H1 (cell line): ENCODE measurements around the gene EVI5. TPM values are rescaled to one million over a fixed set of nuclear protein-coding genes. Genes with fewer than 3 reads are reported as not detected.

Experiments
- NANOG ChIP-seq: IDR thresholded peaks from 2 replicates; pipeline ENCODE4 v1.6.1; 2011; ENCODE audit warnings: low read length, low read depth, mild to moderate bottlenecking, inconsistent platforms; ENCODE audit not compliant: insufficient read depth, poor library complexity, severe bottlenecking
- SIX5 ChIP-seq: IDR thresholded peaks from 2 replicates; pipeline ENCODE4 v1.6.1; 2011; ENCODE audit warnings: mild to moderate bottlenecking, low read depth, low read length
- polyA plus RNA-seq, 7 experiments: library from polyadenylated mRNA; depleted of rRNA in 3 of 7; stranded (reverse) in 5 of 7; unstranded in 2 of 7; fragments of >200 nt in 5 of 7; fragments of 200-250 nt in 2 of 7; gene quantifications; 1 replicate in 5 of 7; 2 replicates in 1 of 7; 4 replicates in 1 of 7; pipeline versions ENCODE4 v1.2.1 to v1.2.3, GENCODE V29; 2011 to 2013; ENCODE audit warnings: missing spikeins in 2 of 7, mixed read lengths in 2 of 7
- total RNA-seq: library from RNA; stranded (reverse); fragmentation: NEBNext Ultra II Directional; extraction: Animal tissue kit (Norgen Biotek cat#: 25700); gene quantifications from 2 replicates; pipeline ENCODE4 v1.2.1, GENCODE V29; 2021

Gene EVI5
- total and polyA plus RNA-seq, 2 of the 8 experiments (the other 6 are each of a cell fraction or from before 2014, with no cell fraction given) = 1.7 to 13.7 TPM

GRCh38 chr1:92701147-92701546 lies 83.8 kb downstream of the EVI5 start (continued):
- TF ChIP-seq NANOG (no peak), SIX5 (no peak)
- TF ChIP-seq, all 59 proteins: peak for 0
